CD4-positive, alpha-beta memory T cell (primary cell): ENCODE measurements around the gene KRT78. TPM values are rescaled to one million over a fixed set of nuclear protein-coding genes. Genes with fewer than 3 reads are reported as not detected.

ENCODE experiments used
- CTCF ChIA-PET: fragments of 350-600 bp; sonication (Branson Sonifier 250); formaldehyde crosslinking; loops from one replicate; lab custom pipeline; 2021; ENCODE audit warnings: inconsistent platforms; ENCODE audit not compliant: partially characterized antibody; lab: Charles Lee
- POLR2A ChIA-PET: fragments of 350-600 bp; sonication (Branson Sonifier 250); formaldehyde crosslinking; loops from one replicate; lab custom pipeline; 2021; ENCODE audit not compliant: partially characterized antibody; lab: Charles Lee
- DNase-seq, 5 donors: peaks; one replicate each; pipeline versions ENCODE4 v3.0.0 to v3.0.0-alpha.2; 2020 to 2022; ENCODE audit warnings: mixed read lengths in 1 of 5
- H3K27ac ChIP-seq: one replicate; pipeline ENCODE4 v1.7.0; 2013; ENCODE audit warnings: low read depth, low read length
- H3K27me3 ChIP-seq: 2 replicates; pipeline ENCODE4 v1.7.0; 2013; ENCODE audit warnings: mild to moderate bottlenecking, low read length, moderate library complexity; ENCODE audit not compliant: insufficient read depth
- H3K36me3 ChIP-seq: 2 replicates; pipeline ENCODE4 v1.7.0; 2013; ENCODE audit warnings: mild to moderate bottlenecking, low read length, moderate library complexity; ENCODE audit not compliant: insufficient read depth
- H3K4me1 ChIP-seq: 2 replicates; pipeline ENCODE4 v1.7.0; 2013; ENCODE audit warnings: mild to moderate bottlenecking, low read length, moderate library complexity; ENCODE audit not compliant: insufficient read depth
- H3K4me3 ChIP-seq, 2 donors: one replicate each; pipeline ENCODE4 v1.7.0; 2013; ENCODE audit warnings: low read length in 2 of 2, mild to moderate bottlenecking in 1 of 2
- H3K9me3 ChIP-seq, 2 donors: one replicate each; pipeline ENCODE4 v1.7.0; 2013; ENCODE audit warnings: low read length in 2 of 2, control low read depth in 1 of 2; ENCODE audit not compliant: control insufficient read depth in 1 of 2
- H3K27ac Mint-ChIP-seq, 7 donors: one replicate each; pipeline ENCODE4 v1.8.0; 2020 to 2021; ENCODE audit warnings: mixed read lengths in 7 of 7, mild to moderate bottlenecking in 6 of 7, inconsistent platforms in 3 of 7, moderate library complexity in 3 of 7
- H3K27me3 Mint-ChIP-seq, 2 donors: one replicate each; pipeline ENCODE4 v1.8.0; 2020 to 2021; ENCODE audit warnings: mixed read lengths in 2 of 2
- H3K36me3 Mint-ChIP-seq, 2 donors: one replicate each; pipeline ENCODE4 v1.8.0; 2020 to 2021; ENCODE audit warnings: mixed read lengths in 2 of 2, inconsistent platforms in 1 of 2, mild to moderate bottlenecking in 1 of 2
- H3K4me1 Mint-ChIP-seq, 4 donors: one replicate each; pipeline ENCODE4 v1.8.0; 2020 to 2021; ENCODE audit warnings: mixed read lengths in 4 of 4, mild to moderate bottlenecking in 1 of 4
- H3K4me3 Mint-ChIP-seq, 8 donors: one replicate each; pipeline ENCODE4 v1.8.0; 2020 to 2021; ENCODE audit warnings: mixed read lengths in 8 of 8, mild to moderate bottlenecking in 7 of 8, moderate library complexity in 6 of 8, inconsistent platforms in 3 of 8
- H3K9me3 Mint-ChIP-seq, 8 donors: one replicate each; pipeline ENCODE4 v1.8.0; 2020 to 2021; ENCODE audit warnings: mixed read lengths in 8 of 8, mild to moderate bottlenecking in 5 of 8, inconsistent platforms in 3 of 8, moderate library complexity in 1 of 8
- intact Hi-C: fragments of 100-400 bp; cut with micrococcal nuclease; formaldehyde crosslinking; loops from one replicate; pipeline ENCODE4 v1.15.1; 2023
- polyA plus RNA-seq, 2 donors: library from polyadenylated mRNA; unstranded; fragments of 300-500 nt; fragmentation: Illumina TruSeq; gene quantifications; one replicate each; pipeline ENCODE4 v1.2.3, GENCODE V29; 2021
- total RNA-seq, 2 experiments: library from RNA; stranded (reverse); gene quantifications; one replicate each; pipeline ENCODE4 v1.2.3, GENCODE V29; 2021

The KRT78 gene
- total and polyA plus RNA-seq, 4 experiments from 2014 or later, result not detected

DNA sequence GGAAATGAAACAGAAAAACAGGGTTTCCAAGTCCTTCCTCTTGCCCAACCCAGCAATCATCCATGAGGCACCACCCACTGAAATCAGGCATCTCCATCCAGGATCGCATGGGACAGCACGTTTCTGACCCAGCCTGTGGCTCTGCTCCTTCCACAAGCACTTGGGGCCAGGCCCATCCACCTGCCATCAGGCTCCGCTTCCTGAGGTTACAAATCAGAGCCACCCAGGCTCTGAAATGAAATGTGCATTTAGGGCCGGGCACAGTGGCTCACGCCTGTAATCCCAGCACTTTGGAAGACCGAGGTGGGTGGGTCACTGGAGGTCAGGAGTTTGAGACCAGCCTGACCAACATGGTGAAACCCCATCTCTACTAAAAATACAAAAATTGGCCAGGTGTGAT is 717 bp upstream of the KRT78 start:
- H3K4me1 ChIP-seq, result no peaks in the 10 kb centered on the region
- no peak overlapping the region for H3K4me3 ChIP-seq
- Mint-ChIP-seq H3K27ac (no peak overlapping the region), H3K4me1 (peaks cover 0 to 1% (median 0%) of the 10 kb centered on the region in 4 donors), H3K36me3 (no peaks in the 10 kb centered on the region), H3K9me3 (no peaks in the 10 kb centered on the region), H3K4me3 (no peak overlapping the region), H3K27me3 (peaks cover 10 to 13% of the 10 kb centered on the region in 2 donors)
- no peaks in the 10 kb centered on the region for H3K27me3 ChIP-seq
- H3K27ac ChIP-seq, result no peak overlapping the region
- no peaks in the 10 kb centered on the region for H3K9me3 ChIP-seq
- no peak for DNase-seq
- no peaks in the 10 kb centered on the region for H3K36me3 ChIP-seq
- intact Hi-C loops, result no loop called here
- ChIA-PET CTCF (no interaction called here), POLR2A (no interaction called here)

GRCh38 chr12:52847335-52848102 is 1.3 kb downstream of the KRT78 start:
- Histone ChIP-seq H3K4me3 (no peak overlapping the region), H3K36me3 (no peaks in the 10 kb centered on the region), H3K9me3 (no peaks in the 10 kb centered on the region), H3K4me1 (no peaks in the 10 kb centered on the region), H3K27ac (no peak overlapping the region), H3K27me3 (no peaks in the 10 kb centered on the region)
- no peak overlapping the region for H3K27ac Mint-ChIP-seq
- no peaks in the 10 kb centered on the region for H3K36me3 Mint-ChIP-seq
- peaks cover 6 to 7% of the 10 kb centered on the region in 2 donors for H3K27me3 Mint-ChIP-seq
- no peak for DNase-seq
- ChIA-PET CTCF (interaction anchor here (1.3 kb wide), 1 partner anchor 32 kb away, joined by 3 read pairs; no protein-coding TSS in a partner anchor), POLR2A (no interaction called here)
- H3K4me3 Mint-ChIP-seq, result no peak overlapping the region
- no peaks in the 10 kb centered on the region for H3K9me3 Mint-ChIP-seq
- H3K4me1 Mint-ChIP-seq, result peaks cover 0 to 1% (median 0%) of the 10 kb centered on the region in 4 donors
- intact Hi-C loops, result no loop called here

GRCh38 chr12:52846356-52846970 is 2.3 kb downstream of the KRT78 start:
- H3K4me3 ChIP-seq, result no peak overlapping the region
- no peaks in the 10 kb centered on the region for H3K36me3 Mint-ChIP-seq
- H3K9me3 Mint-ChIP-seq, result no peaks in the 10 kb centered on the region
- intact Hi-C loops, result no loop called here
- H3K27ac ChIP-seq, result no peak overlapping the region
- no peaks in the 10 kb centered on the region for H3K27me3 ChIP-seq
- no peak for DNase-seq
- H3K9me3 ChIP-seq, result no peaks in the 10 kb centered on the region
- H3K4me1 ChIP-seq, result no peaks in the 10 kb centered on the region
- POLR2A ChIA-PET, result no interaction called here
- no peak overlapping the region for H3K27ac Mint-ChIP-seq
- no peak overlapping the region for H3K4me3 Mint-ChIP-seq
- CTCF ChIA-PET, result interaction anchor here (1.3 kb wide), 1 partner anchor 33 kb away, joined by 3 read pairs; no protein-coding TSS in a partner anchor
- H3K36me3 ChIP-seq, result no peaks in the 10 kb centered on the region
- H3K27me3 Mint-ChIP-seq, result peaks cover 2 to 5% of the 10 kb centered on the region in 2 donors
- H3K4me1 Mint-ChIP-seq, result peaks cover 0 to 1% (median 0%) of the 10 kb centered on the region in 4 donors

- Mint-ChIP-seq H3K27ac (no peak overlapping the region), H3K9me3 (no peaks in the 10 kb centered on the region), H3K4me3 (no peak overlapping the region), H3K27me3 (peaks cover 2% of the 10 kb centered on the region in 2 donors), H3K36me3 (no peaks in the 10 kb centered on the region), H3K4me1 (peaks cover 0 to 1% (median 0%) of the 10 kb centered on the region in 4 donors)
- intact Hi-C loops, result no loop called here
- Histone ChIP-seq H3K27ac (no peak overlapping the region), H3K4me1 (no peaks in the 10 kb centered on the region), H3K9me3 (no peaks in the 10 kb centered on the region), H3K27me3 (no peaks in the 10 kb centered on the region), H3K4me3 (no peak overlapping the region), H3K36me3 (no peaks in the 10 kb centered on the region)
- POLR2A ChIA-PET, result no interaction called here
- no peak for DNase-seq
- CTCF ChIA-PET, result interaction anchor here (1.3 kb wide), 1 partner anchor 34 kb away, joined by 3 read pairs; no protein-coding TSS in a partner anchor
Observed at GRCh38 chr12:52845946-52846345, 2.8 kb downstream of the KRT78 start.

DNA sequence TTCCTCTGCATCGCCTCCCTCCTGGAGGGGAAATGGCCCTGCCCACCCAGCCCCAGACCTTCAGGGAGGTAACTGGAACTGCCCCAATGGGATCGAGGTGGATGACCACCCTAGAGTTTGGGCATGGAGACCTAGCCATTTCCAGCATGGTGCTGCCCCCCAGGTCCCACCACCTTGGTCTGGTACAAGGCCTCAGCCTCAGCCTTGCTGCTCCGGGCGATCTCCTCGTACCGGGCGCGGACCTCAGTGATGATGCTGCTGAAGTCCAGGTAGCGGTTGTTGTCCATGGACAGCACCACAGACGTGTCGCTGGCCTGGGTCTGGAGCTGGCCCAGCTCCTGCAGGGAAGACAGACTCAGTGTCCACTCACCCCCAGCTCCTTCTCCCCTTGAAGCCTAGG is 4.4 kb downstream of the KRT78 start:
- Histone ChIP-seq H3K9me3 (no peaks in the 10 kb centered on the region), H3K4me1 (no peaks in the 10 kb centered on the region), H3K27me3 (no peaks in the 10 kb centered on the region), H3K4me3 (no peak overlapping the region), H3K27ac (no peak overlapping the region), H3K36me3 (no peaks in the 10 kb centered on the region)
- DNase-seq, result no peak
- peaks cover 0 to 1% (median 0%) of the 10 kb centered on the region in 8 donors for H3K9me3 Mint-ChIP-seq
- POLR2A ChIA-PET, result no interaction called here
- no peak overlapping the region for H3K4me3 Mint-ChIP-seq
- intact Hi-C loops, result no loop called here
- no peak overlapping the region for H3K27ac Mint-ChIP-seq
- H3K27me3 Mint-ChIP-seq, result peaks cover 6 to 9% of the 10 kb centered on the region in 2 donors
- peaks cover 0 to 1% (median 0%) of the 10 kb centered on the region in 4 donors for H3K4me1 Mint-ChIP-seq
- H3K36me3 Mint-ChIP-seq, result no peaks in the 10 kb centered on the region
- CTCF ChIA-PET, result interaction anchor here (1.6 kb wide), 1 partner anchor 41 kb away, joined by 3 read pairs; no protein-coding TSS in a partner anchor

- peaks cover 3 to 12% (median 5%) of the 10 kb centered on the region in 4 donors for H3K4me1 Mint-ChIP-seq
- H3K36me3 Mint-ChIP-seq, result no peaks in the 10 kb centered on the region
- H3K27me3 Mint-ChIP-seq, result peaks cover 10 to 18% of the 10 kb centered on the region in 2 donors
- intact Hi-C loops, result no loop called here
- no peaks in the 10 kb centered on the region for H3K4me1 ChIP-seq
- H3K9me3 ChIP-seq, result no peaks in the 10 kb centered on the region
- no peak overlapping the region for H3K27ac ChIP-seq
- ChIA-PET CTCF (interaction anchor here (0.6 kb wide), 1 partner anchor 14 kb away, joined by 3 read pairs; no protein-coding TSS in a partner anchor), POLR2A (no interaction called here)
- peaks cover 0 to 1% (median 0%) of the 10 kb centered on the region in 8 donors for H3K9me3 Mint-ChIP-seq
- H3K27ac Mint-ChIP-seq, result no peak overlapping the region
- no peaks in the 10 kb centered on the region for H3K36me3 ChIP-seq
- H3K27me3 ChIP-seq, result no peaks in the 10 kb centered on the region
- DNase-seq, result no peak
- H3K4me3 Mint-ChIP-seq, result no peak overlapping the region
- no peak overlapping the region for H3K4me3 ChIP-seq
Observed at GRCh38 chr12:52839436-52840105, 9.2 kb downstream of the KRT78 start.
